Motor neuron (in vitro differentiated cells): ENCODE data around the gene IL21. TPM values are rescaled to one million over a fixed set of nuclear protein-coding genes. Genes with fewer than 3 reads are reported as not detected.
A peak's percentile ranks its signal among the peaks of the same experiment; 100 is the strongest.

Experiments
- ATAC-seq, 8 experiments: fragments of 200-7000 bp; cut with Tn5 transposase; replicated peaks in 6 of 8; 2 replicates each; pipeline ENCODE4 v1.8.0; 2021; ENCODE audit warnings: mild to moderate bottlenecking in 8 of 8, moderate library complexity in 8 of 8
- H3K27ac ChIP-seq, 2 donors: fragments of 250-450 bp; sonication (Bioruptor Pico); 2 replicates each; pipeline ENCODE4 v1.9.0; 2021; ENCODE audit warnings: antibody characterized with exemption in 2 of 2, mild to moderate bottlenecking in 2 of 2, moderate library complexity in 1 of 2
- H3K4me1 ChIP-seq, 2 donors: fragments of 250-450 bp; sonication (Bioruptor Pico); replicated peaks in 1 of 2; 2 replicates each; pipeline ENCODE4 v1.6.1; 2021; ENCODE audit warnings: antibody characterized with exemption in 2 of 2, mild to moderate bottlenecking in 2 of 2, moderate library complexity in 1 of 2
- H3K4me3 ChIP-seq, 5 donors: fragments of 250-450 bp; sonication (Bioruptor Pico); 2 replicates each; pipeline ENCODE4 v1.9.0; 2021; ENCODE audit warnings: antibody characterized with exemption in 5 of 5, mild to moderate bottlenecking in 5 of 5, moderate library complexity in 4 of 5
- WGBS, 10 experiments: fragments of 450-650 bp; shearing (Covaris generic); methylation state at CpG; one replicate each; pipeline ENCODE4 v1.0.0; 2022; 5-methylcytosine and 5-hydroxymethylcytosine counted together
- in situ Hi-C, 9 experiments: fragments of 400-800 bp; cut with MboI; loops; one replicate each; pipeline ENCODE4 v1.15.0; 2021; ENCODE audit warnings: low sequenced_read_pairs in 9 of 9, low pct_unique_long_range_greater_than_20kb in 2 of 9; ENCODE audit not compliant: unreplicated experiment in 9 of 9
- total RNA-seq, 8 experiments: library from RNA; unstranded; fragments of 300-600 nt; gene quantifications; 2 replicates each; pipeline versions ENCODE4 v1.2.3 to v1.2.4, GENCODE V29; 2022

Gene IL21
- total RNA-seq, 8 experiments from 2014 or later, result 0.09 to 0.41 (median 0.21) TPM; not detected in 5

DNA sequence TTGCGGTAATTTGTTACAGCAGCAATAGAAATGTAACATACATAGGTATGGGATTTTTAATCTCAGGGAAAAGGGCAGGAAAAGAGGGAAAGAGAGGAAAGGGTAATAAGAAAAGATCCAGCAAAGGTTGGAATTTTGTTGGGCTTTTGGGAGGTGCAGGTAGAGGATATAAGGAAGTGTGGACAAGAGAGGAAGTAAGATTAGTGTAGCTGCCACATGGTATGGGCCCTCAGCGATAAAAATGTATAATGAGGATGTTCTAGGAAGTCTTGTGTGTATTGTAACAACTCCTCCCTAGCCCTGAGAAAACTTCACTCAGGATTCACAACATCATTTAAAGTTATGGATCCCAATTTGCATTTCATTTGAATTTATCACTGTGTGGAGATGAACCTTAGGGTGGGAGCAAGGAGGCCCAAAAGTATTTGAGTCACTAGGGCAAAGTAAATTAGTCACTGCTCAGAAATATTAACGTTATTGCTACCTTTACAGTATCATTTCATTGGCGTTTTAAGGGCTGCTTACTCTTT lies 2.8 kb upstream of the IL21 start:
- H3K4me1 ChIP-seq, result no peaks in the 10 kb centered on the region
- no peak overlapping the region for H3K4me3 ChIP-seq
- peak in 3 of 8 experiments; percentile 79 to 92 (median 89) for ATAC-seq
- in situ Hi-C loops, result loop anchor here in 3 of 9 experiments (25.0 kb wide), 1 partner anchor 289 kb away; the partner anchor contains the start of gene NUDT6 (in 3 of the 3)
- H3K27ac ChIP-seq, result no peak overlapping the region
- WGBS, 10 experiments, result 25 to 98% (median 79%) methylated on average over 2 to 4 of the region's 4 CpGs; no CpG with 5 or more reads in 1 of the 10 experiments

DNA sequence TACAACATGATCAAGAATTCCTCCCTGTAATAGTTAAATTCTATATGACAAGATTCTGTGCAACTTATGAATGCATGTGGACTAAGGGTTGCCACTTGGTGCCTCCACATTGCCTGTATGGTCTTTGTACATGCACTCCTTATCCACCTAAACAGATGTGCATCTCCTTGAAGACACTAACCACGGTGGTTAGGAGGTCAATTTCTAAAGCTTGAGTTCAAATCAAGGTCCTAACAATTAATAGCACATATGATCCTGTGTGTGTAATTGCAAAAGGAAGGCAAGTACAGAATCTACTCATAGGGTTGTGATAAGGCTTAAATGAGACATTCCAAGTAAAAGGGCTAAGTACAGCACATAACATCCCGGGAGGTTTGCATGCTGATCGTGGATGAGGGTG lies 1.5 kb upstream of the IL21 start:
- H3K4me1 ChIP-seq, result peaks cover 2 to 3% of the 10 kb centered on the region in 2 donors
- no peak for ATAC-seq
- no peak overlapping the region for H3K4me3 ChIP-seq
- WGBS, 10 experiments, result 27 to 100% (median 75%) methylated on average over 1 to 3 of the region's 3 CpGs; no CpG with 5 or more reads in 2 of the 10 experiments
- in situ Hi-C loops, result loop anchor here in 3 of 9 experiments (25.0 kb wide), 1 partner anchor 290 kb away; the partner anchor contains the start of gene NUDT6 (in 3 of the 3)
- no peak overlapping the region for H3K27ac ChIP-seq

DNA sequence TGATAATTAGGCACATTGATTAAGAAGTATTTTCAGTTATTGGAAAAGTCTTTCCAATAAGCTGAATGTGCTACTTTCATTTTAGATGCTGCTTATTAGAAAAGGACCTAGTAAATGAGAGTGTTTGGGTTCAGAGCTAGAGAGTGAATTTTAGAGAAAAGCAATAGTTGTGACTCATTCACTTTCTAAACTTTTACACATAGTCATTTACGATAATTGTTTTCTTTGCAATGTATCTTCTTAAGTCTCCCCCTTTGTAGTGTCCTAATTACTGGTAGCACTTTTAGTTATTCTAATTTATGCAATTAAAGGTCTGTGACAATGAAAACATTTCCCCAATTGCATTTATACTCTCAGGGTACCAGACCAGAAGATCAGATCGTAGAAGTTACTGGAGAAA lies 1.3 kb downstream of the IL21 start:
- peaks cover 4% of the 10 kb centered on the region in 2 donors for H3K4me1 ChIP-seq
- no peak overlapping the region for H3K27ac ChIP-seq
- H3K4me3 ChIP-seq, result no peak overlapping the region
- 80 to 100% (median 88%) methylated on average over 1 to 2 of the region's 2 CpGs; no CpG with 5 or more reads in 1 of the 10 experiments for WGBS, 10 experiments
- in situ Hi-C loops, result loop anchor here in 3 of 9 experiments (25.0 kb wide), 1 partner anchor 293 kb away; the partner anchor contains the start of gene NUDT6 (in 3 of the 3)
- ATAC-seq, result no peak

DNA sequence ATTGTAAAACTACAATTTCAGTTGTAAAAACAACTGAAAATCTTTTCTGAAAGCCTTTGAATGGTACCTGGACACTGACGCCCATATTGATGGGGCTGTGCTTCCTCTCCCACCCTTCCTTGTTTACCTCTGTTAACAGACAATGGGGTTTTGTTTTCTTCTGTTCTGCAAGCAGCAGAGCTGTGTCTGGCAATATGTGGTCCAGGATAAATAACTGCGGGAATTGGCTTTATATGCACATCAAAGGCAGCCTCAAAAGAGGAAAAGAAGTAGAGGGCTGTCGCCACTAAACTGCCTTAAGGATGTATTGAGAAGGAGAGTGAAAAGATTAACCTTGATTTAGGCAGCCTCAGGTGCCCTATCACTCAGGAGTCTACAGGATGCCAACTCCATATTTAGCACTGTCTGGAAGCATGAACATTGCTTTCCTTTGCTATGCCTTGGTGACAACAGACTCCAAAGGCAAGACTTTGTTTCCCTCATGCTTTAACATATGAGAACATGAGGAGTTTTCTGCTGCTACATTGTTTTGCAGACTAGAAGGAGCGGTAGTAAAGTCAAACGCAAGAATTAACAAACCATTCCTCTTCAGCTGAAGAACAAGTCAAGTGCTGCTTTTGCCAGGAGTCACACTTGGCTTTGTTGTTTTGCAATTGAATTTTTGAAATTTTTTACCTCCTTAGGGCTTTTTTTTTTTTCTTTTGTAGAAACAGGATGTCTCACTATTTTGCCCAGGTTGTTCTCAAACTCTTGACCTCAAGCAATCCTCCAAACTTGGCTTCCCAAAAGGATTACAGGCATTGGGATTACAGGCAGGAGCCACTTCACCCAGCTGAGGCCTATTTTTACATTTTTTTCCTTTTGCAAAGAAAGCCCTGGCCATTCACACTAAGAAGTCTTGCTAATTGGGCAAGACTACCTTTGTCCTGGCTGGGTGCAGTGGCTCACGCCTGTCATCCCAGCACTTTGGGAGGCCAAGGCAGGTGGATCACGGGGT lies 3.0 kb downstream of the IL21 start:
- ATAC-seq, result no peak
- H3K27ac ChIP-seq, result no peak overlapping the region
- peaks cover 4% of the 10 kb centered on the region in 2 donors for H3K4me1 ChIP-seq
- WGBS, 10 experiments, result 17 to 100% (median 59%) methylated on average over 1 to 7 of the region's 7 CpGs
- H3K4me3 ChIP-seq, result no peak overlapping the region
- in situ Hi-C loops, result loop anchor here in 3 of 9 experiments (25.0 kb wide), 1 partner anchor 294 kb away; the partner anchor contains the start of gene NUDT6 (in 3 of the 3)

DNA sequence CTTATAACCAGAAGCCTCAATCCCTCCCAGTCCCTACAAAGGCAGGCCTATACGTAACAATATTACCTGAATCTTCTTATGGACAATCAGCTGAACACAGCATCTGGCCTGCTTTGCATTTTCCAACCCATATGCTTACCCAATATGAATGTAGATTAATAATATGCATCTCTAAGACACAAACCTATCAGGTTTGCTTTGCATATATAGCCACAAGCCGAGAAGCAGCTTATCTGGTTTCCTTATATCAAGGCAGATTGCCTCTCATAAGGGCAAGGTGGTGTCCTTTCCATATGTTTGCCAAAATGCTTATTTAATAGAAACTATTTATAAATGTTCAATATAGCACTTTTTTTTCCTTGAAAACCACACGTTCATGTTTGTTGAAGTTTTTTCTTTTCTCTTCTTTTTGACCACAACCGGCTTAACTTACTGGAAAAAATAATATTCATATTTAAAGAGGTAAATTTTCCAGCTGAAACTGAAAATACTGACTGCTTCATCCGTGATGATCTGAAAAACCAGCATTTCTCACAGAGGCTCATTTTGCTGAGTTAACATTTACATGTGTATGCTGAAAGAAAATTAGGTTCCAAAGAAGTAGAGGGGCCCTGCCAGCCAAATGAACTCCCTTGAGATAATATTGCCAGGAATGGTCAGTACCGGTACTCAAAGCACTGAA lies 3.8 kb downstream of the IL21 start:
- Histone ChIP-seq H3K27ac (no peak overlapping the region), H3K4me1 (peaks cover 4% of the 10 kb centered on the region in 2 donors), H3K4me3 (no peak overlapping the region)
- in situ Hi-C loops, result loop anchor here in 3 of 9 experiments (25.0 kb wide), 1 partner anchor 295 kb away; the partner anchor contains the start of gene NUDT6 (in 3 of the 3)
- 35 to 88% (median 70%) methylated on average over 3 to 6 of the region's 6 CpGs for WGBS, 10 experiments
- peak in 1 of 8 experiments; percentile 52 for ATAC-seq

DNA sequence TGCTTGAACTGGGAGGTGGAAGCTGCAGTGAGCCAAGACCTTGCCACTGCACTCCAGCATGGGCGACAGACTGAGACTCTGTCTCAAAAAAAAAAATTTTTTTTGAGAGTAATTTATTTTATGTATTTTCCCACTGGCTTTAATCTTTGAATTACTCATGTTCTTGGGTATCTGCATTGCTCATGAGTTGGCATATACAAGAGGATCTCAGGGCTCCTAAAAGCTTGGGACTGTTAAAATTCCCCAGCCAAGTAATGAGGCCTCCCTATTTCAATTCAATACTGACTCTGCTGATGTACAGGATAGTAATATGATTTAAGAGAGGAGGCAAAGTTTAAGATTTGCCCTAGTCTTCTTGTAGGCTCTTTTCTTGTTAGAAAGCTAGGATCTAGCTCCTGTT lies 6.2 kb downstream of the IL21 start:
- ATAC-seq, result no peak
- 67 to 100% (median 80%) methylated on average over 1 of the region's 1 CpG; no CpG with 5 or more reads in 7 of the 10 experiments for WGBS, 10 experiments
- Histone ChIP-seq H3K4me1 (peaks cover 4% of the 10 kb centered on the region in 2 donors), H3K4me3 (no peak overlapping the region), H3K27ac (no peak overlapping the region)
- in situ Hi-C loops, result loop anchor here in 3 of 9 experiments (25.0 kb wide), 1 partner anchor 298 kb away; the partner anchor contains the start of gene NUDT6 (in 3 of the 3)

DNA sequence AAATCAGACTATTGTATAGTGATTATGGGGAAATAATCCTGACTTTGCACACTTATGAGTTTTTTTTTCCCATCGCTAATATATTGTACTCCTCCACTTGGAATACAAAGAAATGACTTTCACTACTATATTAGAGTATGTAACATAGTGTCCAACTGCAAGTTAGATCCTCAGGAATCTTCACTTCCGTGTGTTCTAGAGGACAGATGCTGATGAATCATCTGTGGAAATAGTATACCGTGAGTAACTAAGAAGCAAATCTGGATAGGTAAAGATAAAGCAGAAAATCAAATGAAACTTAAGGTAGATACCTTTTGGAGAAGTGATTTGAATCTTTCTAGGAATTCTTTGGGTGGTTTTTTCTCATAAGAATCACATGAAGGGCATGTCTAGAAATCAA lies 8.3 kb downstream of the IL21 start:
- no peak for ATAC-seq

DNA sequence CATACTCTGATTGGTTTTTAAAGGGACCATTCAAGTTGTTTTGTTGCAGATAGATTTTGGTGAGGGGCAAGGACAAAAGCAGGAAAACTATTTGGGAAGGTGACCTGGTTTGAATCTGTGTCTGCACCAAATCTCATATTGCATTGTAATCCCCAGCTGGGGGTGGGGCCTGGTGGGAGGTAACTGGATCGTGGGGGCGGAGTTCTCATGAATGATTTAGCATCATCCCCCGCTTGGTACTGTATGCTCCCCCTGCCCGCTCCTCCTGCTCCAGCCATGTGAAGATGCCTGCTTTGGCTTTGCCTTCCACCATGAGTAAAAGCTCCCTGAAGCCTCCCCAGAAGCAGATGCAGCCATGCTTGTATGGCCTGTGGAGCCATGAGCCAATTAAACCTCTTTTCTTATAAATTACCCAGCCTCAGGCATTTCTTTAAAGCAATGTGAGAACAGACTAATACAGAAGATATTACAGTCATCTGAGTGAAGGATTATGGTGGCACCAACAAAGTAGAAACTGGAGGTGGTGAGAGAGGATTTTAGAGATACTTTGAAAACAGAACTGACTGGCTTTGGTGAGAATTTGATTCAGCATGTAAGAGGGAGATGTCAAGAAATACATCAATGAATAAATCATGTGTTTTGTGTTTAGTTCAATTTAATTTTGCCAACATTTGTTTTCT lies 14.4 kb downstream of the IL21 start:
- no peak for ATAC-seq
- Histone ChIP-seq H3K4me1 (no peaks in the 10 kb centered on the region), H3K4me3 (no peak overlapping the region), H3K27ac (no peak overlapping the region)
- 80 to 100% (median 96%) methylated on average over 2 to 4 of the region's 4 CpGs; no CpG with 5 or more reads in 6 of the 10 experiments for WGBS, 10 experiments
- in situ Hi-C loops, result loop anchor here in 3 of 9 experiments (10.0 to 25.0 kb wide), 2 partner anchors 108 to 306 kb away; partner anchors contain the start of gene NUDT6 (in 3 of the 3)

More for the DNA sequence above, 8.3 kb downstream of the IL21 start:
- Histone ChIP-seq H3K27ac (no peak overlapping the region), H3K4me3 (no peak overlapping the region), H3K4me1 (peaks cover 2 to 4% of the 10 kb centered on the region in 2 donors)
- in situ Hi-C loops, result loop anchor here in 3 of 9 experiments (25.0 kb wide), 1 partner anchor 300 kb away; the partner anchor contains the start of gene NUDT6 (in 3 of the 3)
- 25 to 100% (median 83%) methylated on average over 1 to 3 of the region's 3 CpGs; no CpG with 5 or more reads in 1 of the 10 experiments for WGBS, 10 experiments

DNA sequence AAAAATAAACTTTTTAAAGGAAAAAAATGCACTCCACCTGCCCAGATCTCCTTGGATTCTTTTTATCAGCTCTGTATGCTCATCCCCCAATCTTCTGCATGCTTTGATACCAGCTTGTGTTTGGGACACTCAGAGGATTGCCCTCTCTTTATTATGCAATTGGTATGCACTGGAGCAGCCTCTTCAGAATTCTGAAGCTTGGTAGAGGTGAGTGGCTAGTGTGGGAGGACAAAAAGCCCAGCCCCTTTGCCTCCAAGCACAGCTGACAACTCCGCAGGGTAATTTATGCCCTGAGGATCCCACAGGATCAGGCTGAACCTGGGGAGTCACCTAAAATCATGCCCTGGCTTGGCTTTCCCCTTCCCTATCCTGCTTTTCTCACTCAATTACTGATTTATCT lies 16.7 kb downstream of the IL21 start:
- in situ Hi-C loops, result loop anchor here in 3 of 9 experiments (10.0 to 25.0 kb wide), 2 partner anchors 111 to 308 kb away; partner anchors contain the start of gene NUDT6 (in 3 of the 3)
- no peak for ATAC-seq

DNA sequence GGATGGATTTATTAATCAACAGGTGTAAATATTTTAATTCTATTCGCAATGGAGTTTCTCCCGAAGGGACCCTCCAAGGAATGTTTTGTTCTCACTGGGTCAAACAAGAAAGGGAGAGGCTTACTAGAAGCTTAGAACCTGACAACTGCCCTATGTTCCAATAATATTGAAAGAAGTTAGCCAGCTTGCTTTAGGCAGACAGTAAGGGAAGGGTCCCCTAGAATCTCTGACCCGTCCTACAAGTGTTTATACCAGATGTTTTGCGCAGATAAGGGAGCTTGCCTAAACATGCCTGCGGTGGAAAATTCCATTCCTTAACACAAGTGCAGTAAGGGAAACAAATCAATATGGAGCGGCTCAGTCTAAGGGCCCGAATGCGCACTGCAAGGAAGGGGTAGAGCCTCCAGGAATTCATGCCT lies 17.7 kb downstream of the IL21 start:
- peak in 1 of 8 experiments; percentile 20 for ATAC-seq
- Histone ChIP-seq H3K4me1 (no peaks in the 10 kb centered on the region), H3K27ac (no peak overlapping the region), H3K4me3 (no peak overlapping the region)
- WGBS, 10 experiments, result 37 to 100% (median 93%) methylated on average over 2 to 8 of the region's 8 CpGs; no CpG with 5 or more reads in 2 of the 10 experiments
- in situ Hi-C loops, result loop anchor here in 3 of 9 experiments (10.0 to 25.0 kb wide), 2 partner anchors 112 to 309 kb away; partner anchors contain the start of gene NUDT6 (in 3 of the 3)

More for the DNA sequence above, 16.7 kb downstream of the IL21 start:
- Histone ChIP-seq H3K4me3 (no peak overlapping the region), H3K4me1 (no peaks in the 10 kb centered on the region), H3K27ac (no peak overlapping the region)
- 50 to 80% (median 80%) methylated on average over 1 of the region's 1 CpG; no CpG with 5 or more reads in 7 of the 10 experiments for WGBS, 10 experiments

DNA sequence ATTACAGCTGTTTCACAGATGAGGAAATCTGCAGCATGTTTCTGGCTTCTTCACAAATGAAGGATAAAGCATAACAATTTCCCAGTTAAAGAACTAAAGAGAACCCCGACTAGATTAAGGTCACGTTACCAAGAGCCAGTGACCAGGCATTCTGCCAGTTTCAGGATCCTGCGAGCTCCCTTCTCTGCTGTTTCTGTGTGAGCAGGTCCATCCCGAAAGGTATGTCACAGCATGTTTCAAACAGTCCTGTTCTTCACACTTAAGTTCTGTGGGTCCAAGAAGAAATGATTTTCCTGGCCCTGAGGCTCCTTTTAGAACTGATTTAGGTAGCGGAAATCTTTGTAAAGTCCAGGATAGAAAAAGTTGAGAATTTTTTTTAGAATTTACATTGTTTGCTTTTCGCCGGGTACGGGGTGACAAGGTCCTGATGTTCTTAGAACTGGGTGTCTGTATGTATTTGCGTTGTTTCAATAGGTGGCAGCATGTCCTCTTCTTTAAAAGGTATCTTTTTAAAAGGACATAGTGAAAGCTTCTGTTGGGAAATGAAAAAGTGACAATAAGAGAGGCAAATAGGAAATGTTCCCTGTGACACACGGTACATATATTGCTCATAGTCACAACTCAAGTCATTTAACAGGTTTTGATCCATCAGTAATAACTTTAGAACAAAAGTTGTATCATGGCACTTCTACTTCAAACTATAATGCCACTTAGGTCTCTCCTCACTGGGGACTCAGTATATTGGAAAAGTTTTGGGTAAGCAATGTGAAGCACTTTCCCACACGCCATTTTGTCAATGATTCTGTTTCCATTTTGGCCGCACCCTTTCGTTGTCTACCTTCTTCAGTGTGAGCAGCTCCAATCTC lies 18.4 kb downstream of the IL21 start:
- in situ Hi-C loops, result loop anchor here in 3 of 9 experiments (10.0 to 25.0 kb wide), 2 partner anchors 112 to 310 kb away; partner anchors contain the start of gene NUDT6 (in 3 of the 3)
- peak in 4 of 8 experiments; percentile 53 to 98 (median 92) for ATAC-seq
- Histone ChIP-seq H3K4me1 (no peaks in the 10 kb centered on the region), H3K27ac (no peak overlapping the region), H3K4me3 (no peak overlapping the region)
- WGBS, 10 experiments, result 11 to 78% (median 69%) methylated on average over 5 to 13 of the region's 13 CpGs
